Measurements from ENCODE around the gene C1orf53. TPM values are rescaled to one million over a fixed set of nuclear protein-coding genes. Genes with fewer than 3 reads are reported as not detected.

The C1orf53 gene
- total RNA-seq, 1 experiment from 2014 or later, result 7.2 TPM

DNA sequence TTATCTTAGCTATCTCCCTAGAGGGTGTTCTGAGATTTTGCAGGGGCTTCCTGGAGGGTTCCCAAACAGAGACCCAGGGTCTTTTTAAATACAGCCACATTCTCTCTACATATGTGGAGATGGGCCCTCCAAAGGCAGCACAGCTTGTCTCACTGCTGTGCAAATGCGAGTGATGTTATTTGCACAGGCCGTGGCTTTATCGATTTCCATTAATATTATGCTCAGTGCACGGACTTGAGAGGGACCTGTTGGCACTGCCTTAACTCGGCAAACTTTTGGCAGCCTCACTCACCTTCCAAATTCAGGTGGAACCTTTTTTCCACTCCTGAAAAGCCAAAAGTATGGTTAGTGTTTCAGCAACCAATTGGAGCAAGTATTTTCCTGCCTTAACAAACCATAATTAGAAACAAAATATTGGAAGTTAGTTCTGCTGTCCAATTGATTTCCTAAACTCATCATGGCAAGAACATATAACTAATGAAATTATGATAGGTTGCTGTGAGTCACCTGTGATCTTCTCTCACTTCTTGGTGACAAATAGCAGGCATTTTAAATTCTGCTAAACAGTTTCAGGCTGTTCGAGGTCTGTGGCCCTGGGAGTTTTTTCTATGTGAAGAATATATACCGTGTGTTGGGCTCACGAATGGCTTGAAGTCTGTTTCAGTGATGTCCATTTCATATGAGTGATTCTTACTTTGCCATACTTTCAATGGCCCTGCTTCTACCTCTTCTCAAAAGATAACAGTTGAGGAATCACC lies 25.7 kb downstream of the C1orf53 start:
- TF ChIP-seq POLR2AphosphoS5 (IDR thresholded peaks at IDR 0.05; ENCODE audit: low read depth, low read length) (no peak), TCF7L2 (IDR thresholded peaks at IDR 0.05; ENCODE audit: low read depth, low read length) (no peak), SIN3A (IDR thresholded peaks at IDR 0.05; ENCODE audit: borderline replicate concordance, insufficient read depth, low read depth, low read length) (no peak)
- TF ChIP-seq, protein P1, sequence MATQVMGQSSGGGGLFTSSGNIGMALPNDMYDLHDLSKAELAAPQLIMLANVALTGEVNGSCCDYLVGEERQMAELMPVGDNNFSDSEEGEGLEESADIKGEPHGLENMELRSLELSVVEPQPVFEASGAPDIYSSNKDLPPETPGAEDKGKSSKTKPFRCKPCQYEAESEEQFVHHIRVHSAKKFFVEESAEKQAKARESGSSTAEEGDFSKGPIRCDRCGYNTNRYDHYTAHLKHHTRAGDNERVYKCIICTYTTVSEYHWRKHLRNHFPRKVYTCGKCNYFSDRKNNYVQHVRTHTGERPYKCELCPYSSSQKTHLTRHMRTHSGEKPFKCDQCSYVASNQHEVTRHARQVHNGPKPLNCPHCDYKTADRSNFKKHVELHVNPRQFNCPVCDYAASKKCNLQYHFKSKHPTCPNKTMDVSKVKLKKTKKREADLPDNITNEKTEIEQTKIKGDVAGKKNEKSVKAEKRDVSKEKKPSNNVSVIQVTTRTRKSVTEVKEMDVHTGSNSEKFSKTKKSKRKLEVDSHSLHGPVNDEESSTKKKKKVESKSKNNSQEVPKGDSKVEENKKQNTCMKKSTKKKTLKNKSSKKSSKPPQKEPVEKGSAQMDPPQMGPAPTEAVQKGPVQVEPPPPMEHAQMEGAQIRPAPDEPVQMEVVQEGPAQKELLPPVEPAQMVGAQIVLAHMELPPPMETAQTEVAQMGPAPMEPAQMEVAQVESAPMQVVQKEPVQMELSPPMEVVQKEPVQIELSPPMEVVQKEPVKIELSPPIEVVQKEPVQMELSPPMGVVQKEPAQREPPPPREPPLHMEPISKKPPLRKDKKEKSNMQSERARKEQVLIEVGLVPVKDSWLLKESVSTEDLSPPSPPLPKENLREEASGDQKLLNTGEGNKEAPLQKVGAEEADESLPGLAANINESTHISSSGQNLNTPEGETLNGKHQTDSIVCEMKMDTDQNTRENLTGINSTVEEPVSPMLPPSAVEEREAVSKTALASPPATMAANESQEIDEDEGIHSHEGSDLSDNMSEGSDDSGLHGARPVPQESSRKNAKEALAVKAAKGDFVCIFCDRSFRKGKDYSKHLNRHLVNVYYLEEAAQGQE (IDR thresholded peaks at IDR 0.05; ENCODE audit: insufficient read depth in 1 of 2, low read depth in 2 of 2, low read length in 1 of 2), result no peak
- TF ChIP-seq, protein P2, sequence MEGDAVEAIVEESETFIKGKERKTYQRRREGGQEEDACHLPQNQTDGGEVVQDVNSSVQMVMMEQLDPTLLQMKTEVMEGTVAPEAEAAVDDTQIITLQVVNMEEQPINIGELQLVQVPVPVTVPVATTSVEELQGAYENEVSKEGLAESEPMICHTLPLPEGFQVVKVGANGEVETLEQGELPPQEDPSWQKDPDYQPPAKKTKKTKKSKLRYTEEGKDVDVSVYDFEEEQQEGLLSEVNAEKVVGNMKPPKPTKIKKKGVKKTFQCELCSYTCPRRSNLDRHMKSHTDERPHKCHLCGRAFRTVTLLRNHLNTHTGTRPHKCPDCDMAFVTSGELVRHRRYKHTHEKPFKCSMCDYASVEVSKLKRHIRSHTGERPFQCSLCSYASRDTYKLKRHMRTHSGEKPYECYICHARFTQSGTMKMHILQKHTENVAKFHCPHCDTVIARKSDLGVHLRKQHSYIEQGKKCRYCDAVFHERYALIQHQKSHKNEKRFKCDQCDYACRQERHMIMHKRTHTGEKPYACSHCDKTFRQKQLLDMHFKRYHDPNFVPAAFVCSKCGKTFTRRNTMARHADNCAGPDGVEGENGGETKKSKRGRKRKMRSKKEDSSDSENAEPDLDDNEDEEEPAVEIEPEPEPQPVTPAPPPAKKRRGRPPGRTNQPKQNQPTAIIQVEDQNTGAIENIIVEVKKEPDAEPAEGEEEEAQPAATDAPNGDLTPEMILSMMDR (IDR thresholded peaks at IDR 0.05), result no peak
- CTCF ChIA-PET, result interaction anchor here (0.5 kb wide), 1 partner anchor 313 kb away, joined by 3 read pairs; no protein-coding TSS in a partner anchor

DNA sequence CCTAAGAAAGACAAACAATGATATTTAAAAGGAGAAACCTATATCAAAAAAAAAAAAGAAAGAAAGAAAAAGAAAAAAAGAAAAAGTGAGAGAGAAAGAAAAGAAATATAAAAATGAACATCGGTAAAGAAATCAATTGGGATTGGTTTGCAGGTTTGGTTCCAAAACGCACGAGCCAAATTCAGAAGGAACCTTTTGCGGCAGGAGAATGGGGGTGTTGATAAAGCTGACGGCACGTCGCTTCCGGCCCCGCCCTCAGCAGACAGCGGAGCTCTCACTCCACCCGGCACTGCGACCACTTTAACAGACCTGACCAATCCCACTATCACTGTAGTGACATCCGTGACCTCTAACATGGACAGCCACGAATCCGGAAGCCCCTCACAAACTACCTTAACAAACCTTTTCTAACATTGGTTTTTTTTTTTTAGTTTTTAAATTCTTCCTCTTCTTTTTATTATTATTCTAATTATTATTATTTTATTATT lies 26.5 kb downstream of the C1orf53 start:
- H3K36me3 ChIP-seq (ENCODE audit: control insufficient read depth, insufficient read depth, low read length), result no peaks in the 10 kb centered on the region
- no peaks in the 10 kb centered on the region for H3K9me3 ChIP-seq (ENCODE audit: control insufficient read depth, insufficient read depth, low read depth, low read length)
- POLR2A ChIA-PET, result no interaction called here
- no peaks in the 10 kb centered on the region for H3K4me1 ChIP-seq (ENCODE audit: control insufficient read depth, insufficient read depth, low read length)
- peak overlapping the region in 1 of 2 experiments; percentile 28; a peak in 2 of 4 replicates for H3K4me3 ChIP-seq (ENCODE audit: low read depth in 2 of 2, low read length in 2 of 2)
- TF ChIP-seq, protein P2 (IDR thresholded peaks at IDR 0.05), result no peak
- TF ChIP-seq, protein P1 (IDR thresholded peaks at IDR 0.05; ENCODE audit: insufficient read depth in 1 of 2, low read depth in 2 of 2, low read length in 1 of 2), result no peak
- TF ChIP-seq SIN3A (IDR thresholded peaks at IDR 0.05; ENCODE audit: borderline replicate concordance, insufficient read depth, low read depth, low read length), result no peak
- no peak for TF ChIP-seq POLR2AphosphoS5 (IDR thresholded peaks at IDR 0.05; ENCODE audit: low read depth, low read length)
- no peak for TF ChIP-seq TCF7L2 (IDR thresholded peaks at IDR 0.05; ENCODE audit: low read depth, low read length)
- no peak for ATAC-seq
- BruUV-seq (replicated peaks), result no TSS peak
- H3K27ac ChIP-seq (ENCODE audit: low read length), result no peak overlapping the region
- CTCF ChIA-PET, result no interaction called here
- in situ Hi-C loops (cut with HindIII; ENCODE audit: low pct_unique_long_range_greater_than_20kb, low sequenced_read_pairs) (no loop called here), intact Hi-C loops (cut with micrococcal nuclease; ENCODE audit: unreplicated experiment) (loop anchor here (10.0 kb wide), 1 partner anchor 536 kb away; no protein-coding TSS in a partner anchor)
- peaks cover 17% of the 10 kb centered on the region for H3K27me3 ChIP-seq (ENCODE audit: control insufficient read depth, insufficient read depth, low read length)
- no peak for DNase-seq (ENCODE audit: low read depth, low spot score)

More for the DNA sequence above, 25.7 kb downstream of the C1orf53 start:
- Histone ChIP-seq H3K9me3 (ENCODE audit: control insufficient read depth, insufficient read depth, low read depth, low read length) (no peaks in the 10 kb centered on the region), H3K27ac (ENCODE audit: low read length) (no peak overlapping the region), H3K36me3 (ENCODE audit: control insufficient read depth, insufficient read depth, low read length) (no peaks in the 10 kb centered on the region), H3K27me3 (ENCODE audit: control insufficient read depth, insufficient read depth, low read length) (peaks cover 18% of the 10 kb centered on the region), H3K4me3 (ENCODE audit: low read depth in 2 of 2, low read length in 2 of 2) (no peak overlapping the region), H3K4me1 (ENCODE audit: control insufficient read depth, insufficient read depth, low read length) (no peaks in the 10 kb centered on the region)
- intact Hi-C loops (cut with micrococcal nuclease; ENCODE audit: unreplicated experiment) (loop anchor here (10.0 kb wide), 1 partner anchor 537 kb away; no protein-coding TSS in a partner anchor), in situ Hi-C loops (cut with HindIII; ENCODE audit: low pct_unique_long_range_greater_than_20kb, low sequenced_read_pairs) (no loop called here)
- POLR2A ChIA-PET, result no interaction called here
- ATAC-seq (no peak), DNase-seq (ENCODE audit: low read depth, low spot score) (no peak)
- BruUV-seq (replicated peaks), result no TSS peak
